GM12892 (cell line): ENCODE data around the gene SAMD4A.

ENCODE experiments used
- DNase-seq: peaks from one replicate; pipeline ENCODE4 v3.0.0; 2011; ENCODE audit not compliant: insufficient read length
- FAIRE-seq: peaks from 2 replicates; lab custom pipeline; 2011; peaks lifted over from hg19 to GRCh38; lab: Jason Lieb, UNC
- POLR2A ChIP-seq: IDR thresholded peaks from 2 replicates; pipeline ENCODE4 v1.6.1; 2011; ENCODE audit warnings: low read depth, low read length, control low read depth
- POLR2AphosphoS5 ChIP-seq: IDR thresholded peaks from 2 replicates; pipeline ENCODE4 v1.6.1; 2011; ENCODE audit warnings: low read depth, low read length, control low read depth
- TAF1 ChIP-seq: IDR thresholded peaks from 2 replicates; pipeline ENCODE4 v1.6.1; 2011; ENCODE audit warnings: low read depth, mild to moderate bottlenecking, control low read depth, low read length, borderline replicate concordance

SAMD4A gene

GRCh38 chr14:54722791-54723432, 156.0 kb downstream of the SAMD4A start:
- DNase-seq (no peak), FAIRE-seq (peak; percentile 9)
- TF ChIP-seq POLR2AphosphoS5 (no peak), POLR2A (no peak), TAF1 (no peak)

- DNase-seq (no peak), FAIRE-seq (no peak)
- TF ChIP-seq POLR2AphosphoS5 (no peak), POLR2A (no peak), TAF1 (no peak)
These were observed 157.2 kb downstream of the SAMD4A start for GRCh38 chr14:54724123-54724522.

- TF ChIP-seq TAF1 (no peak), POLR2A (no peak)
- FAIRE-seq (no peak), DNase-seq (no peak)
These were observed 157.9 kb downstream of the SAMD4A start for GRCh38 chr14:54724676-54725325.

- TF ChIP-seq POLR2A = no peak
- TF ChIP-seq TAF1 = no peak
- no peak for TF ChIP-seq POLR2AphosphoS5
- FAIRE-seq = no peak
- no peak for DNase-seq
These were observed 159.1 kb downstream of the SAMD4A start for GRCh38 chr14:54725998-54726397.

- no peak for FAIRE-seq
These were observed 161.0 kb downstream of the SAMD4A start for GRCh38 chr14:54727929-54728328.

GRCh38 chr14:54728700-54729527, 162.0 kb downstream of the SAMD4A start:
- FAIRE-seq (no peak), DNase-seq (no peak)
- TF ChIP-seq POLR2AphosphoS5 = no peak
- TF ChIP-seq POLR2A = no peak
- no peak for TF ChIP-seq TAF1

More at GRCh38 chr14:54727929-54728328, 161.0 kb downstream of the SAMD4A start:
- no peak for DNase-seq
- TF ChIP-seq TAF1 (no peak), POLR2AphosphoS5 (no peak), POLR2A (no peak)

- peak; percentile 96 for FAIRE-seq
- DNase-seq = peak; percentile 25
- TF ChIP-seq TAF1 = no peak
- TF ChIP-seq POLR2AphosphoS5 = peak; percentile 31; the same call in 1 of the 2 replicates
- TF ChIP-seq POLR2A = peak; percentile 48; the same call in 1 of the 2 replicates
These were observed 163.4 kb downstream of the SAMD4A start for GRCh38 chr14:54730156-54730961.

- no peak for DNase-seq
- TF ChIP-seq TAF1 (no peak), POLR2AphosphoS5 (no peak), POLR2A (no peak)
- FAIRE-seq = no peak
These were observed 168.0 kb downstream of the SAMD4A start for GRCh38 chr14:54734966-54735365.

GRCh38 chr14:54735424-54735823, 168.5 kb downstream of the SAMD4A start:
- FAIRE-seq (no peak), DNase-seq (no peak)

GRCh38 chr14:54737132-54737711, 170.3 kb downstream of the SAMD4A start:
- no peak for FAIRE-seq
- TF ChIP-seq POLR2A = no peak
- TF ChIP-seq POLR2AphosphoS5 = no peak
- TF ChIP-seq TAF1 = no peak
- DNase-seq = no peak

More at GRCh38 chr14:54735424-54735823, 168.5 kb downstream of the SAMD4A start:
- TF ChIP-seq POLR2A (no peak), POLR2AphosphoS5 (no peak), TAF1 (no peak)

GRCh38 chr14:54738009-54738408, 171.1 kb downstream of the SAMD4A start:
- no peak for FAIRE-seq
- TF ChIP-seq POLR2A (no peak), TAF1 (no peak), POLR2AphosphoS5 (no peak)
- no peak for DNase-seq
